22Rv1 (cell line): ENCODE results near the gene PARD3B.
"Not testable (repeated sequence)": the region's sequence is repeated elsewhere in the genome, so short reads cannot be mapped to it uniquely, and the experiment has no call there.

Source experiments
- H3K27ac ChIP-seq: fragments of 450-650 bp; 2 replicates; pipeline ENCODE4 v1.5.1; 2017
- ZFX ChIP-seq: fragments of 450-650 bp; IDR thresholded peaks from 2 replicates; pipeline ENCODE4 v1.6.1; 2017; ENCODE audit warnings: antibody characterized with exemption, borderline replicate concordance
- TF ChIP-seq, protein P1 (sequence below): fragments of 450-650 bp; IDR thresholded peaks from 2 replicates; pipeline ENCODE4 v1.5.1; 2017; ENCODE audit warnings: mild to moderate bottlenecking

PARD3B gene

GRCh38 chr2:205216580-205216979 is 671.3 kb downstream of the PARD3B start:
- TF ChIP-seq ZFX, result no peak
- TF ChIP-seq, protein P1, sequence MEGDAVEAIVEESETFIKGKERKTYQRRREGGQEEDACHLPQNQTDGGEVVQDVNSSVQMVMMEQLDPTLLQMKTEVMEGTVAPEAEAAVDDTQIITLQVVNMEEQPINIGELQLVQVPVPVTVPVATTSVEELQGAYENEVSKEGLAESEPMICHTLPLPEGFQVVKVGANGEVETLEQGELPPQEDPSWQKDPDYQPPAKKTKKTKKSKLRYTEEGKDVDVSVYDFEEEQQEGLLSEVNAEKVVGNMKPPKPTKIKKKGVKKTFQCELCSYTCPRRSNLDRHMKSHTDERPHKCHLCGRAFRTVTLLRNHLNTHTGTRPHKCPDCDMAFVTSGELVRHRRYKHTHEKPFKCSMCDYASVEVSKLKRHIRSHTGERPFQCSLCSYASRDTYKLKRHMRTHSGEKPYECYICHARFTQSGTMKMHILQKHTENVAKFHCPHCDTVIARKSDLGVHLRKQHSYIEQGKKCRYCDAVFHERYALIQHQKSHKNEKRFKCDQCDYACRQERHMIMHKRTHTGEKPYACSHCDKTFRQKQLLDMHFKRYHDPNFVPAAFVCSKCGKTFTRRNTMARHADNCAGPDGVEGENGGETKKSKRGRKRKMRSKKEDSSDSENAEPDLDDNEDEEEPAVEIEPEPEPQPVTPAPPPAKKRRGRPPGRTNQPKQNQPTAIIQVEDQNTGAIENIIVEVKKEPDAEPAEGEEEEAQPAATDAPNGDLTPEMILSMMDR, result no peak
- H3K27ac ChIP-seq, result no peak overlapping the region

- TF ChIP-seq, protein P1, result no peak
- TF ChIP-seq ZFX, result no peak
- H3K27ac ChIP-seq, result no peak overlapping the region
Measured at GRCh38 chr2:205217004-205217403, 671.7 kb downstream of the PARD3B start.

- H3K27ac ChIP-seq, result no peak overlapping the region
- no peak for TF ChIP-seq ZFX
- TF ChIP-seq, protein P1, result no peak
Measured at GRCh38 chr2:205218056-205218455, 672.8 kb downstream of the PARD3B start.

DNA sequence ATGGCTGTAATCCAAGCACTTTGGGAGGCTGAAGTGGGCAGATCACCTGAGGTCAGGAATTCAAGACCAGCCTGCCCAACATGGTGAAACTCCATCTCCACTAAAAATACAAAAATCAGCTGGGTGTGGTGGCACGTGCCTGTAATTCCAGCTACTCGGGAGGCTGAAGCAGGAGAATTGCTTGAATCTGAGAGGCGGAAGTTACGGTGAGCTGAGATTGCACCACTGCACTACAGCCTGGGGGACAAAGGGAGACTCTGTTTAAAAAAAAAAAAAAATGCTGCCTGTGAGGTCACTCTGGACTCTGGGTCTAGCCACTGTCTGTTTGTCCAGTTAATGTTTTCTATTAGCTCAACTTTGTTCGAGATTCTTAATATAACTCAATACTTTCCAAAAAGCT is 673.5 kb downstream of the PARD3B start:
- not testable (repeated sequence) for H3K27ac ChIP-seq

- no peak for TF ChIP-seq ZFX
- TF ChIP-seq, protein P1, result no peak
- no peak overlapping the region for H3K27ac ChIP-seq
Measured at GRCh38 chr2:205220559-205220958, 675.3 kb downstream of the PARD3B start.

GRCh38 chr2:205232086-205232485 is 686.8 kb downstream of the PARD3B start:
- no peak for TF ChIP-seq ZFX
- TF ChIP-seq, protein P1, result no peak
- H3K27ac ChIP-seq, result no peak overlapping the region

DNA sequence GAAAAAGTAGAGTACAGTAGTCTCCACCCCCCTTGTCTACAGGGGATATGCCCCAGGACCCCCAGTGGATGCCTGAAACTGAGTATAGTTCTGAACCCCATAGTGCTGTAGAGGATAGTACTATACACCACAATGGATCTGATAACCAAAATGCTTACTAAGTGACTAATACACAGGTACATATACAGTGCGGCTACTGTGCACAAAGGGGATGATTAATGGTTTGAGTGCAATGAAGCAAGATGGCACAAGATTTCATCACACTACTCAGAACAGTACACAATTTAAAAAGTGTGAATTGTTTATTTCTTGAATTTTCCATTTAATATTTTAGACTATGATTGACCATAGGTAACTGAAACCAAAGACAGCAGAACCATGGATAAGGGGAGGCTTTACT is 690.2 kb downstream of the PARD3B start:
- no peak for TF ChIP-seq ZFX
- TF ChIP-seq, protein P1, result no peak
- no peak overlapping the region for H3K27ac ChIP-seq

DNA sequence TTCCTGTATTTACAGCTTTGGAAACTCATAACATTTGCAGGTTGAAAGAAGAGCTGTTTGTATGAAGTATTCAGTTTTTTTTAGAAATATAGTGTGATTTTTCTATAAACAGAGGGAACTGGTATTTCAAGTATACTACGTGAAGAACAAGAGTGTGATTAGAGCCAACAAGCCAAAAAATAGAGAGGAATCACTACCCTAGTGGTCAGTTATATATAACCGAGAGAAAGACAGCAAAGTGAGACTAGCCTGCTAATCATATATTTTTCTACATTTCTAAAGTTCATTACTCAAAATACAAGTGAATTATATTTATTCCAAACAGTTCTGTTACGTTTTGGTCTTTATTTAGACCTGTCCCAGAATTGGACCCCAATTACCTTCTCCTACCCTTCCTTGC is 692.2 kb downstream of the PARD3B start:
- no peak overlapping the region for H3K27ac ChIP-seq
- TF ChIP-seq ZFX, result no peak
- TF ChIP-seq, protein P1, result 0 out of 2 replicates have a peak, but pooled peaks have one; percentile 8
